Dermis blood vessel endothelial cell (primary cell): ENCODE data around the gene MT1M. TPM values are rescaled to one million over a fixed set of nuclear protein-coding genes. Genes with fewer than 3 reads are reported as not detected.

Experiments
- DNase-seq: peaks from one replicate; pipeline ENCODE4 v3.0.0; 2010
- total RNA-seq: library from RNA; depleted of rRNA; stranded (reverse); fragments of >200 nt; gene quantifications from 2 replicates; pipeline ENCODE4 v1.2.3, GENCODE V29; 2014

The MT1M gene
- total RNA-seq, 1 donor from 2014 or later: 0.34 TPM

- no peak for DNase-seq
Measured at GRCh38 chr16:56677474-56677873, 45.0 kb downstream of the MT1M start.

- no peak for DNase-seq
Measured at GRCh38 chr16:56679078-56679730, 46.7 kb downstream of the MT1M start.

- DNase-seq: no peak
Measured at GRCh38 chr16:56679818-56680217, 47.4 kb downstream of the MT1M start.

GRCh38 chr16:56681939-56682702 is 49.7 kb downstream of the MT1M start, which contains the start of gene MT1X:
TSS of gene MT1X (plus strand) at chr16:56682470. CDS start at chr16:56682541, 71 bp downstream.
- peak; percentile 83 for DNase-seq

GRCh38 chr16:56682703-56683397 is 50.4 kb downstream of the MT1M start:
- DNase-seq: no peak

Other genes with a start within 250 kb of the MT1M start
- gene AMFR, start 207.1 kb upstream of the MT1M start, total RNA-seq: 244 and 318 TPM in 2 replicates
- gene NUDT21, start 181.3 kb upstream of the MT1M start, total RNA-seq: 102 and 147 TPM in 2 replicates
- 71.6 and 155 TPM in 2 replicates for gene OGFOD1, start 181.1 kb upstream of the MT1M start, total RNA-seq
- 40.6 and 52.2 TPM in 2 replicates for gene BBS2, start 112.6 kb upstream of the MT1M start, total RNA-seq
- gene MT4, start 67.6 kb upstream of the MT1M start, total RNA-seq: not detected in 2 replicates
- not detected in 2 replicates for gene MT3, start 43.1 kb upstream of the MT1M start, total RNA-seq
- gene MT2A, start 24.1 kb upstream of the MT1M start, total RNA-seq: 21.3 and 82.5 TPM in 2 replicates
- 13.8 and 103 TPM in 2 replicates for gene MT1E, start 6.9 kb upstream of the MT1M start, total RNA-seq
- gene MT1A, start 6.0 kb downstream of the MT1M start, total RNA-seq: 2.3 TPM in 1 of 2 replicates, not detected in the other
- not detected in 2 replicates for gene MT1B, start 19.2 kb downstream of the MT1M start, total RNA-seq
- gene MT1F, start 25.3 kb downstream of the MT1M start, total RNA-seq: 0.34 and 0.93 TPM in 2 replicates
- not detected in 2 replicates for gene MT1G, start 35.4 kb downstream of the MT1M start, total RNA-seq
- not detected in 2 replicates for gene MT1H, start 37.2 kb downstream of the MT1M start, total RNA-seq
- gene MT1X, start 49.8 kb downstream of the MT1M start, total RNA-seq: 12.2 and 22.3 TPM in 2 replicates
- gene NUP93, start 97.5 kb downstream of the MT1M start, total RNA-seq: 59.7 and 98.4 TPM in 2 replicates
- not detected in 2 replicates for gene SLC12A3, start 232.5 kb downstream of the MT1M start, total RNA-seq